Right renal cortex interstitium (tissue), 3 donors: Measurements from ENCODE around the gene MRPS2. TPM values are rescaled to one million over a fixed set of nuclear protein-coding genes. Genes with fewer than 3 reads are reported as not detected.
"Not testable (repeated sequence)": the region's sequence is repeated elsewhere in the genome, so short reads cannot be mapped to it uniquely, and the experiment has no call there.

Source experiments
- DNase-seq, 3 donors: peaks; one replicate each; pipeline ENCODE4 v3.0.0-alpha.2; 2013; ENCODE audit warnings: low read depth in 3 of 3, low spot score in 2 of 3
- polyA plus RNA-seq, 3 donors: library from polyadenylated mRNA; unstranded; fragments of 120-200 nt; gene quantifications; one replicate each; pipeline ENCODE4 v1.2.1, GENCODE V29; 2013; ENCODE audit not compliant: insufficient read length in 3 of 3

MRPS2 gene
- polyA plus RNA-seq, 3 donors, result 41.1 to 47.2 (median 42.3) TPM

DNA sequence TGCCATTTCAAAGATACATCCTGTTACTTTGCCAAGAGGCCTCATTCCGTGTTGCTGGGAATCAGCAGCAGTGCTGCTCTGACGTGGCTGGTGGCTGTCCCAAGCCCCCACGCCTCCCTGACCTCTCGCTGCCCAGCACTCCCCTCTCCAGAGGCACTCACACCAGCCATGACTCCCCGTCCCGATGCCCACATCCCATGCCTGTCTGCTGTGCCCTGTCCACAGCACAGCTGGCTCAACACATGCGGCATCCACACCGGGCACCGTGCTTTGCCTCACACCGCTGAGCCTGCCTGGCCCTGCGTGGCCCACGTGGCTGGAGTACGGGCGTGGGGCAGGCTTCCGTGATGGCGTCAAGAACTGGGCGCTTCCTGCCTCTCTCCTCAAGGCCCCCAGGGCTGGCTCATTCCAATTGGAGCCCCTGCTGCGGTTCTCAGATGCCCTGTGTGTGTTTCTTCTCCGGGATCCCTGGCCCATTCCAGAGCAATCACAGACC, 12.9 kb downstream of the MRPS2 start:
- no peak for DNase-seq

DNA sequence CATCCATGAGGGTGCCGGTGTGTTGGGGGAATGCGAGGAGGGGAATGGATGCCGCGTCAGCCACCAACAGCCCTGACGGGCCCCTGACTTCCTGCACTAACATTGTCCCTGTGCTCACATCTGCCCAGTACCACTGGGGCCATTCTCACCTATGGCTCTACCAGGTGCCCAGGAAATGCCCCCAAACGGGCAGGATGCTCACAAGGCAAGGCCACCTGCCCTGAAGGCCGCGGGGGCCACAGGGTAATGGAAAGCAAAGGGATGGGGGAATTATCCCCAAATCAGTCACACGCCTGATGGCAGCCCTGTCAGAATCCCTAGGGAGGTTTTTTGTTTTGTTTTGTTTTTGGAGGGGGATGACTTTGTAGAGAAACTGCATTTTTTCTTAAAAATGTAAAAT, 13.4 kb downstream of the MRPS2 start:
- DNase-seq, result not testable (repeated sequence)

DNA sequence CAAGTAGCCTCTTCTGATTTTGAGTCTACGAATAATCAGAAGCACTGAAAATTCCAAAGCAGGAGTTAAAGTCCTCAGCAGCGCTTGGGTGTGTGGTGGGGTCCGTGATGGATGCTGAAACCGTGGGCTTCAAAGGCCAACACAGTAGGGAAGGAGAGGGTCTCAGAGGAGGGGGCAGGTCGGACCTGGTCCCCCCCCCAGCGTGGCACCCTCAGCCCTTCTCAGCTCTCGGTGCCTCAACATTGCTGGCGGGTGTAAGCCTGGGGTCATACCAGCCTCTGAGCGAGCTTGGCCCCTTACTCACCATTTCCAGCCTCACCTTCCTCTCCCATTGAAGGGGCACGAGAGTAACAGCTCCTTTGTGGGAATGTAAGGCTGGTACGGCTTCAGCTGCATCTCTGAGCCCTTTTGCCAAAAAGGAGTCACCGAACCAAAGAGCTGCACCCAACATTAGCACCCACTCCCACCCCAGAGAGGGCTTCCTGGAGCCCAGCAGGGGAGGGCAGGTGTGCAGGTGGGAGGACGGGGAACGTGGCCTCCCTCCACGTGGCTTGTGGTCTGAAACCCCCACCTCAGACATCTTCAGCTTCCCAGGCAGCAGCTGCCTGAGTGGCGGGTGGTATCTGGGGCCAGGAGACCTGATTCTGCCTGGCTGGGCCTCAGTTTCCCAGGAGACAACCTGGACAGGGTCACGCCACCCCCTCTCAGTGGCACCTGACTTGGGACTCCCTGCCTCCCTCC, 14.0 kb downstream of the MRPS2 start:
- DNase-seq, result no peak

DNA sequence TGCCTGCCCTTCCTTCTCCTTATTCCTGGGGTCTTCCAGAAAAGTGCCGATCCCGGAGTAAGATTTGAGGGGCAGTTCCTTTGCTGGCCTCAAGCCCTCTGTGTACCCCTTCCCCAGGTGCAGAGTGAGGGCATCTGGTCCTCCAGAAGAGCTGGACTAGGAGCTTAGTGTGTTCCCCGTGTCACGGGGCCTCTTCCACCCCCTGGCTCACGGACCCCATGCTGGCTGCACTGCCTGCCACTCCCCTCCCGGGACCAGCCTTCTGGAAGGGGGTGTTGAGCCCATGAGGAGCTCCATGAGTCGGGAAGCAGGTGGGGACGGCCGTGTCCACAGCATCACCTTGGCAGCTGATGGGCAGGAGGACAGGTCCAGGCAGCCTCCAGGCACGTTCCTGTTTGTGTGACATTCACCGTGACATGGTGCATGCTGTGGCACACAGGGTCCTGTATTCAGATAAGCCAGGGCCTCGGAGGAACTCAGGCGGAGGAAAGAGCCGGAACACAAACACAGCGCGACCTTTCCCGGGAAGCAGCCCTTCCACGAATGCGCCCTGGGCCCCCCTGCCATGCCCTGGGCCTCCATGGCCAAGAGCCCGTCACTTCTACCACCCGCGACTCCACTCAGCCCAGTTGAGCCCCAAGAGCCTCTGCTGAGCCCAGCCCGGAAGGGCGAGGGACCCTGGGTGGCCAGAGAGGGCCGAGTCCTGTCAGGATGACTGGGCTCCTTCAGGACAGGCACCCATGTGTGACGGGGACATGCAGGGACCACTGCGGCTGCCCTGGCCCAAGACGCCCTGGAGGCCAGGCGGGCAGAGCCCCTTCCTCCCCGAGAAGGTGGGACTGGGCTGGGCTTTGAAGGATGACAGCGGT, 14.8 kb downstream of the MRPS2 start:
- no peak for DNase-seq

DNA sequence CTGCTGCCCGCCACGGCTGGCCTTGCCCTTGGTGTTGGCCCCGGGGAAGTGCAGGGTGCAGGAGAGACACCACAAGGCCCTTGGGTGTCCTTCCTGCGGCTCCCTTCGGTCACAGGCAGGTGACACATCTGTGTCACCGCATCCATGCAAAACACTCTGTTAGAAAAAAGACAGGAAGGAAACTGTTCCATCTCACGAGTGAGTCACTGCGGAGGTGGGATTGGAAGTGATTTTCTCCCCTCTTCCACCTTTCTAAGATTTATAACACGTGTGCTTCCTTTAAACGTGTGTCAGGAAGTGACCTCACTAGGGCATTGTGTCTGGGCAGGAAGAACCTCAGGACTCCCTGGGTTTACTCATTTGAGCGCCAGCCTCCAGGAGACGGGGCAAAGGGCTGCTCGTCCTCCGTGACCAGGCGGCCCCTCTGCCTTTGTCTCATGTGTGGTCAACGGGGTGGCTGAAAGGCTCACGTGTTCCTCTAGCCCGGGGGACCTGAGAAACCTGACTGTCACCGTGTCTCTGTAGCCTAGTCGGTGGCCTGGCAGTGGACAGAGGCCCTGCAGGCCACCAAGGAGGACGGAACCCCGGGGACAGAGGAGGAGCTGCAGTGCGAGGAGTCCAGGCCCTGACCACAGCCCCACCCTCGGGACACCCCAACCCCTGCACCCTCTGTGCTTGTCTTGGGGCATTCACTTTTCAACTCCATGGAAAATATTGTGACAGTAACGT, 15.8 kb downstream of the MRPS2 start:
- no peak for DNase-seq

DNA sequence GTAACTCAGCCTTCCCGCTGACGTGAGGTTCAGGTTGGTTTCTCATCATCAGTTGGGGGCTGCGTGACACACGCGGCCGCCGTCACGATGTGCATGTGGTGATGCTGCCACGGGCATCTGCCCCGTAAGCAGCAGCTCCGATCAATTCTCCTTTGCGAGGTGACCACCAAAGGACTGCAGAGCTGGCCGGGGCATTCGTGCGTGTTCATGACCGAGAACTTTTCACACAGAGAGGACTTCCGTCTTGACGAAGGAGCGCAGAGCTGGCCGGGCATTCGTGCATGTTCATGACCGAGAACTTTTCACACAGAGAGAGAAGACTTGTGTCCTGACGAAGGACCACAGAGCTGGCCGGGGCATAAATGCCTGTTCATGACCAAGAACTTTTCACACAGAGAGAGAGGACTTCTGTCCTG, 16.9 kb downstream of the MRPS2 start:
- no peak for DNase-seq

DNA sequence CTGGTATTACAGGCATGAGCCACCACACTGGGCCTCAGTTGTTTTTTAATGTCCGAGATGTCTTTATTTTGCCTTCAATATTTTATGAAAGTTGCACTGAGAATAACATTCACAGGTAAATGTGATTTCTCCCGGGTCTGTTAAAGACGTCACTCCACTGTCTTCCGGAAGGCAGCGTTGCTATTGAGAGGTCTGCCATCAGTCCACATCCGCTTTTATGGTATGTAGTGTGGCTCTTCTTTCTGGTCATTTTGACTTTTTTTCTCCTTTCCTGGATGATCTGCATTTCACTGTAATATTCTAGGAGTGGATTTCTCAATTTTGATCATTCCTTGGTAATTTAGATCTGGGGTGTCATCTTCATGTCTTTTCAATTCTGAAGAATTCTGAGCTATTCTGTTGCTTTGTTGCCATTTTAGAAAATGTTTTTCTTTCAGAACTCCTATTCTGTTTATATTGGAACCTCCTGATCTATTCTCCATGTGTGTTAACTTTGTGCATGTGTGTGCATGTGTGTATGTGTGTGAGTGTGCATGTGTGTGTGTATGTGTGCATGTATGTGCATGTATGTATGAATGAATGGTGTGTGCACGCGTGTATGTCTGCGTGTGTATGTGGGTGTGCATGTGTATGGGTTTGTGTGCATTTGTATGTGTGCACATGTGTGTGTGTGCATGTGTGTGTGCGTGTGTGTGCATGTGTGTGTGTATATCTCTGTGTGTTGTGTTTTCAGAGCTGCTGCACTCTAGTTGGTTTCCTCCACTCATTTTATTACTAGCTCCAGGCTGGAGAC, 18.9 kb downstream of the MRPS2 start:
- no peak for DNase-seq

DNA sequence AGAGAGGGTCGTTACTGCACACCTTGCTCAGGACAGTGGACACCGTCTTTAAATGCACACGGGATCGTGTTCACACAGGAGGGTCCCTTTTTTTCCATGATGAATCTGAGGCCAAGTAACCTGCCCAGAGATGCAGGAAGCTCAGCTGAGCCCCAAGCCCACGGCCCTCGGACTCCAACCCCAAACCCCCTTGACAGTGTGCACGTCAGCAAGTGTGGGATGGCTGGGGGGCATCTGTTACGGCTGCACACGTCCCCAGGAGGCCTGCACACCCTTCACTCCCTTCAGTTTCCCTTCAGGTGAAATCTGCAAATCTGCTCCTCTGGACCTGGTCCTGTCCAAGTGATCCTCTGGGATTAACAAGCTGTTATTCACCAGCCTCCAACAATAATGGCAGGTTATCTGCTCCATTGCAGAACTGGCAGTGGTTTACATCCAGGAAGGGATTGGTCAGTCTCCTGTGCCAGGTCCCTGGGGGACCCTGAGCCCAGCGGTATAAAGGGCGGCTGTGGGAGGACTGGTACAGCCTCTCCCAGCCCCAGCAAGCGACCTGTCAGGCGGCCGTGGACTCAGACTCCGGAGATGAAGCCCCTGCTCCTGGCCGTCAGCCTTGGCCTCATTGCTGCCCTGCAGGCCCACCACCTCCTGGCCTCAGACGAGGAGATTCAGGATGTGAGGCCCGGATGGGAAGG, 20.6 kb downstream of the MRPS2 start, which contains the start of gene LCN1:
TSS of gene LCN1 (plus strand) at position 525 of the 692 bp plus-strand sequence. CDS start at position 583, 58 bp downstream.
- DNase-seq, result no peak

DNA sequence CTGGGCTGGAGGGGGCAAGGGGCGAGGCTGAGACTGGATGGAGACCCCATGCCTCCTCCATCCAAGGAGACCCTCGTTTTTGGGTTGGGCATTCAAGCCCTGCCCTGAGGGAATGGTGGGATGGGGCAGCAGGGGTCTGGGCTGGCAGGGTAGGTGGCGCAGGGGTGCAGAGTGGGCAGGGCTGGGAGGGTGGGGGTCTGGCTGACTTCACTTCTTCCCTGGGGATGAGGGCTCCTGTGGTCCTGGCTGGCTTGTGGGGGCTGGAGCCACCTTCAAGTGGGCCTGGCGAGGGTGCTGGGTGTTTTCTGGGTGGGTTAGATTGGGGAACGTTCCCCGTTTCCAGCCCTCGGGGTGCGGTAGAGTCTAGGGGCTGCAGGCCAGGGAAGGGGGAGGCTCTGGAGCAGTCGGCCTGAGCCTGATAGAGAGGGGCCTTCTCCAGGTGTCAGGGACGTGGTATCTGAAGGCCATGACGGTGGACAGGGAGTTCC, 21.2 kb downstream of the MRPS2 start:
- DNase-seq, result no peak

DNA sequence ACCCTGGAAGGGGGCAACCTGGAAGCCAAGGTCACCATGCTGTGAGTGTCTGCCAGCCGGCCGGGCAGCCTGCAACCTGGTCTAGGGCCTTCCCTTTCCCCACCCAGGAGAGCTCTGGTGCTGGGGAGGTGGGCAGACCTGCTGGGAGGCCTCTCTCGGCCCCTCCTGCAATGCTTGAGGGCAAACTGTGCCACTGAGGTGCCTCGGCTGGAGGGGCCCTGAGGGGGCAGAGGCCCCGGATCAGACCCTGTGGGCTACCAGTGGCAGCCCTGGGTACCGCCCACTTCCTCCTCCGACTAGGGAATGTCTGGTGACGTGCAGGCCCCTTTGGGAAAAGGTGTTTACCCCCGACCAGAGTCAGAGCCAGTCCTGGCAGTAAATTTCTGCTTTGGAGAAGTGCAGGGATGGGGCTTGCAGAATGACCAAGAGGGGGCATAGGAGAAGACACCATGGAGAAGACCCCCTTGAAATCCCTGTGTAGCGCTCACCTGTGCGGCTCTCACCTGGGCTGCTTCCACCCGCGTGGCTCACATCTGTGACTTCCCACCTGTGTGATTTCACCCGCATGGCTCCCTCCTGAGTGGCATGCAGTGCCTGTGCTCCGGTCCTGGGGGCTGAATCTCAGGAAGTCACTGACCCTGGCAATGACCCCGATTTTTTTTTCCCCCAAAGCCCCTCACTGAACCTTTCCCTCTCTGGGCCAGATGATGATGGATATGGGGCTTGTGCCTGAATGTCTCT, 21.8 kb downstream of the MRPS2 start:
- DNase-seq, result no peak

DNA sequence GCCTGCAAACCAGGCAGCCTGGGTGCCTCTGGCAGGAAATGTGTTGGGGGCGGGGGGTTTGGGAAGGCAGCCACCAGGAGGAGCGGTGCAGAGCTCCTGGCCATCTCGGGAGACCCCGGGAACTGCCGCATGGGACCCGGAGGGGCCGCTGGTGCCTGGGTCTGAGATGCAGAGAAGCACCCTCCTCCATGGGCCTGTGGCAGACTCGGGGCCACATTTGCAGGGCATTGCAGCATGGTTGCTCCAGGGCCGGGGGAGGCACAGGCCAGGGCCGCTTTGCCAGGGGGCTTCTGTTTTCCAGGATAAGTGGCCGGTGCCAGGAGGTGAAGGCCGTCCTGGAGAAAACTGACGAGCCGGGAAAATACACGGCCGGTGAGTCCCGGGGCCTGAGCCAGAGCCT, 22.4 kb downstream of the MRPS2 start:
- no peak for DNase-seq

DNA sequence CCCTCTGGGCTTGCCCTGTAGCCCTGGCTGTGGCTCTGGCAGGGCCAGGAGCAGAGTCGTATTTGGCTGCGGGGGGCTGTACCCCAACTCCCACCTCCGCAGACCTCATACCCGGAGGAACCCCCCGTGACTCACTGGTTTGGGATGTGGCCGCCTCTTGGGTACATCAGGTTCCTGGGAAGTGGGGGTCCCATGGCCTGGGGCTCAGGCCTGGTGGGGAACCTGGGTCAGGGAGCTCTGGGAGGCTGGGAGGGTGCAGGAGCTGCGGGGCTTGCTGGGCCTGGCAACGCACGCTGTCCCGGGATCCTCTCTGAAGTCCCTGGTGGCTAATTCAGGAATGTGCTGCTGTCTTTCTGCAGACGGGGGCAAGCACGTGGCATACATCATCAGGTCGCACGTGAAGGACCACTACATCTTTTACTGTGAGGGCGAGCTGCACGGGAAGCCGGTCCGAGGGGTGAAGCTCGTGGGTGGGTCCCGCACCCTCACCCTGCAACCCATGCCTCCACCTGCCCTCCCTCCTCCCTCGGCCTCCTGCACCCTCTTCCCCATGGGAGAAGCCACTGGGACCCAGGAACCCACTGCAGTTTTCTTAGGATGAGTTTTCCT, 23.1 kb downstream of the MRPS2 start:
- DNase-seq, result no peak

DNA sequence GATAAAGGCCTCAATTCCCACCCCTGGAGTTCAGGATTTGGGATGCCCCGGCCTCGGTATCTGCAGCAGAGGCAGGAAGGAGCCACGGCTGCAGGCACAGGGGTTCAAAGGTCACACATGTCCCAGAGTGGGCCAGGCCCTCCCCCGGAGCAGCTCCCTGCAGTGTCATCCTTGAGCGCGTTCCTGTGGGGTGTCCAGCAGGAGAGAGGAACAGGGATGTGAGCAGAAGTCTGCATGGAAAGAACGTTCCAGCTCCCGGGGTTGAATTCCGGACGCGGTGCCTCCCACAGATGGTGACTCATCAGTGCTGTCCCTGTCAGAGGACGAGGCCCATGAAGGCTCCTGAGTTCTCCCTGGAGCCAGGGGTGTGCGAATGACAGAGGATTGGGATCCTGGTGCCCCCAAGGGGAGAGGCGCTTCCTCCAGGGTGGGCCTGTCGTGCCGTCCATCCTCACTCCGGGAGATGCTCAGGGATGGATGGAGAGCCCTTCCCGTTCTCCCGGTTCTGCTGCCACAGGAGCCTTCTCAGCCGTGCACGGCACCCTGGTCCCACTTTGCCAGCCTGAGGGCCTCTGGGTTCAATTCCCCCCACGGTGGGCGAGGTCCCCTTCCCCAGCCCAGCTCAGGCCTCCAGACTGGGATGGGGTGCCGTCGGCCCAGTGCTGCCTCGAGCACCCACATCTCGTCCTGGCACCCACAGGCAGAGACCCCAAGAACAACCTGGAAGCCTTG, 23.8 kb downstream of the MRPS2 start:
- DNase-seq, result no peak

DNA sequence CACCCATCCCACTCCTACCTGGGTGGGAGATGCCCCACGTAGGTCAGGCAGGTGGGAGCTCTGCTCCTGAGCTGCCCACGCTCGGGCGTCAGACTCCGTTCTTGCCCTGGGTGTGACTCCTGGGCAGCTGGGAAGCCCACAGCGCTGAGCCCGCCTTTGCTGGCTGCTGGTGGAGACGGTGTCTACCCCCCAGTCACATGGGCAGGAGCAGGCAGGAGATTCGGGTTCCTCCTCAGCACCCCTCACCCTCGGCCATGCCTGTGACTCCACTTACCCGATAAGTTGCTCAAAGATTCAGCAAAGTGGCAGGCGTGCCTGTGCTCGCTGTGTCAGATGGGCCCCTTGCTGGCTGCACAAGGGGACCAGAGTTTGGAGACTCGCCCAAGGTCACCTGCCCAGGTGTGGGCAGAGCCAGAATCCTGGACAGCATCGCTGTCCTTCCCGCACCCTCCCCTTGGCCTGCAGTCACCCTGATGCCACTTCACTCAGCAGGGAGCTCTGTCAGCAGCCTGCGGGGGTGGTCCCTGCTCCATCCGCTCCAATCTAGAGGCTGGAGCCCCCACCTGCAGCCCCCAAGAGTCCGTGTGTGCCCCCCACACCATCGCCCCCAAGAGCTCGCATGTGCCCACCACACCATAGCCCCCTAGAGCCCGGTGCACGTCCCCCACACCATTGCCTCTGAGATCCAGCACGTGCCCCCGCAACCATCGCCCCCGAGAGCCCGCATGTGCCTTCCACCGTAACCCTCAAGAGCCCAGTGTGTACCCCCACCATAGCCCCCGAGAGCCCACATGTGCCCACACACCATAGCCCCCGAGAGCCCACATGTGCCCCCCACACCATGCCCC, 25.0 kb downstream of the MRPS2 start:
- DNase-seq, result no peak

DNA sequence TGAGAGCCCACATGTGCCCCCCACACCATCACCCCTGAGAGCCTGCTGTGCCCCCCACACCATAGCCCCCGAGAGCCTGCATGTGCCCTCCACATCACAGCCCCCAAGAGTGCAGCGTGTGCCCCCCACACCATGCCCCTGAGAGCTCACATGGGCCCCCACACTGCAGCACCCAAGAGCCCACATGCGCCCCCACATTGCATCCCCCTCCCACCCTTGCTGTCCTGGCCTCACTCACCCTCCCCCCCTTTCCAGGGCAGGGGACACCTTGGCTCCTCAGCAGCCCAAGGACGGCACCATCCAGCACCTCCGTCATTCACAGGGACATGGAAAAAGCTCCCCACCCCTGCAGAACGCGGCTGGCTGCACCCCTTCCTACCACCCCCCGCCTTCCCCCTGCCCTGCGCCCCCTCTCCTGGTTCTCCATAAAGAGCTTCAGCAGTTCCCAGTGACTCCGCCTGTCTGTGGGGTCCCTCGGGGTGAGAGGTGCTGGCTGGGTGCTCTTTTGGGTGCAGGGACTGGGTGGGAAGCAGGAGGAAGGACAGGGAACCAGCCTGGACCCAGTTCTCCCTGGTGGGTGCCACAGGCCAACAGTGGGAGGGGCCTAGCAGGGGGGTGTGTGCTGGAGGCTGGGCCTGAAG, 25.7 kb downstream of the MRPS2 start:
- no peak for DNase-seq
